ENCODE results near the gene DDX20. TPM values are rescaled to one million over a fixed set of nuclear protein-coding genes. Genes with fewer than 3 reads are reported as not detected.

Gene DDX20
- total RNA-seq, 1 donor from 2014 or later: 18.1 TPM

GRCh38 chr1:111723091-111723806 is 32.5 kb upstream of the DDX20 start:
- TF ChIP-seq CTCF (conservative IDR thresholded peaks at IDR 0.05): no peak
- Mint-ChIP-seq H3K9me3 (no peaks in the 10 kb centered on the region), H3K36me3 (no peaks in the 10 kb centered on the region), H3K4me1 (ENCODE audit: unreplicated experiment) (no peaks in the 10 kb centered on the region), H3K4me3 (no peak overlapping the region), H3K27me3 (no peaks in the 10 kb centered on the region), H3K27ac (no peak overlapping the region)
- no peak for DNase-seq (ENCODE audit: extremely low spot score, unreplicated experiment)

GRCh38 chr1:111723871-111724270 is 31.8 kb upstream of the DDX20 start:
- TF ChIP-seq CTCF (conservative IDR thresholded peaks at IDR 0.05): no peak
- no peaks in the 10 kb centered on the region for H3K9me3 Mint-ChIP-seq
- no peak overlapping the region for H3K4me3 Mint-ChIP-seq
- no peaks in the 10 kb centered on the region for H3K4me1 Mint-ChIP-seq (ENCODE audit: unreplicated experiment)
- H3K27ac Mint-ChIP-seq: no peak overlapping the region
- no peaks in the 10 kb centered on the region for H3K36me3 Mint-ChIP-seq
- no peaks in the 10 kb centered on the region for H3K27me3 Mint-ChIP-seq
- no peak for DNase-seq (ENCODE audit: extremely low spot score, unreplicated experiment)

GRCh38 chr1:111725192-111725591 is 30.5 kb upstream of the DDX20 start:
- Mint-ChIP-seq H3K4me3 (no peak overlapping the region), H3K4me1 (ENCODE audit: unreplicated experiment) (peaks cover 3% of the 10 kb centered on the region), H3K36me3 (no peaks in the 10 kb centered on the region), H3K27ac (no peak overlapping the region), H3K9me3 (no peaks in the 10 kb centered on the region), H3K27me3 (no peaks in the 10 kb centered on the region)
- TF ChIP-seq CTCF (conservative IDR thresholded peaks at IDR 0.05): no peak
- no peak for DNase-seq (ENCODE audit: extremely low spot score, unreplicated experiment)

- no peak overlapping the region for H3K27ac Mint-ChIP-seq
- DNase-seq (ENCODE audit: extremely low spot score, unreplicated experiment): no peak
- H3K27me3 Mint-ChIP-seq: no peaks in the 10 kb centered on the region
- peaks cover 9% of the 10 kb centered on the region for H3K4me1 Mint-ChIP-seq (ENCODE audit: unreplicated experiment)
- no peak overlapping the region for H3K4me3 Mint-ChIP-seq
- H3K9me3 Mint-ChIP-seq: no peaks in the 10 kb centered on the region
- TF ChIP-seq CTCF (conservative IDR thresholded peaks at IDR 0.05): no peak
- no peaks in the 10 kb centered on the region for H3K36me3 Mint-ChIP-seq
Measured at GRCh38 chr1:111727056-111727455, 28.6 kb upstream of the DDX20 start.

GRCh38 chr1:111729271-111729921 is 26.3 kb upstream of the DDX20 start:
- no peak for TF ChIP-seq CTCF (conservative IDR thresholded peaks at IDR 0.05)
- Mint-ChIP-seq H3K36me3 (no peaks in the 10 kb centered on the region), H3K4me3 (no peak overlapping the region), H3K4me1 (ENCODE audit: unreplicated experiment) (peaks cover 17% of the 10 kb centered on the region), H3K9me3 (no peaks in the 10 kb centered on the region), H3K27me3 (peaks cover 3% of the 10 kb centered on the region), H3K27ac (no peak overlapping the region)
- DNase-seq (ENCODE audit: extremely low spot score, unreplicated experiment): no peak
